Fibroblast of lung (primary cell): ENCODE data around the gene FADD. TPM values are rescaled to one million over a fixed set of nuclear protein-coding genes. Genes with fewer than 3 reads are reported as not detected.

Experiments used
- DNase-seq, 2 donors: peaks; one replicate each; pipeline versions ENCODE4 v3.0.0 to v3.0.0-alpha.2; 2010; ENCODE audit warnings: low read depth in 2 of 2
- H2AFZ ChIP-seq: 2 replicates; pipeline ENCODE4 v1.5.1; 2012; ENCODE audit warnings: low read length, control low read depth, inconsistent platforms
- H3K27ac ChIP-seq: 2 replicates; pipeline ENCODE4 v1.5.1; 2011; ENCODE audit warnings: low read length, control low read depth; ENCODE audit not compliant: insufficient read depth
- H3K27me3 ChIP-seq: 2 replicates; pipeline ENCODE4 v1.5.1; 2011; ENCODE audit warnings: mild to moderate bottlenecking, low read length; ENCODE audit not compliant: control insufficient read depth, insufficient read depth
- H3K36me3 ChIP-seq: 2 replicates; pipeline ENCODE4 v1.5.1; 2011; ENCODE audit warnings: low read length; ENCODE audit not compliant: control insufficient read depth, insufficient read depth
- H3K4me1 ChIP-seq: 2 replicates; pipeline ENCODE4 v1.5.1; 2011; ENCODE audit warnings: low read length; ENCODE audit not compliant: control insufficient read depth, insufficient read depth; ENCODE audit errors: extremely low read depth
- H3K4me2 ChIP-seq: 2 replicates; pipeline ENCODE4 v1.5.1; 2011; ENCODE audit warnings: low read length, control low read depth; ENCODE audit not compliant: insufficient read depth; ENCODE audit errors: extremely low read depth
- H3K4me3 ChIP-seq, 4 experiments: fragments of 200-600 bp in 1 of 4; sonication (generic) in 1 of 4; replicated peaks in 1 of 4; 2 replicates each; pipeline ENCODE4 v1.5.1; 2011 to 2016; ENCODE audit warnings: low read length in 4 of 4, low read depth in 3 of 4, mild to moderate bottlenecking in 3 of 4, control low read depth in 2 of 4, inconsistent platforms in 1 of 4, mixed read lengths in 1 of 4; ENCODE audit not compliant: insufficient read depth in 1 of 4; ENCODE audit errors: control extremely low read depth in 1 of 4
- H3K79me2 ChIP-seq: 2 replicates; pipeline ENCODE4 v1.5.1; 2012; ENCODE audit warnings: mild to moderate bottlenecking, low read length, inconsistent platforms; ENCODE audit not compliant: control insufficient read depth, insufficient read depth
- H3K9ac ChIP-seq: 2 replicates; pipeline ENCODE4 v1.5.1; 2011; ENCODE audit warnings: mild to moderate bottlenecking, low read length, control low read depth; ENCODE audit not compliant: insufficient read depth
- H3K9me3 ChIP-seq: 2 replicates; pipeline ENCODE4 v1.5.1; 2012; ENCODE audit warnings: low read depth, low read length; ENCODE audit not compliant: control insufficient read depth, insufficient read depth
- H4K20me1 ChIP-seq: 2 replicates; pipeline ENCODE4 v1.5.1; 2011; ENCODE audit warnings: low read length; ENCODE audit not compliant: control insufficient read depth, insufficient read depth; ENCODE audit errors: extremely low read depth
- CTCF ChIP-seq, 2 donors: IDR thresholded peaks in 1 of 2; conservative IDR thresholded peaks in 1 of 2; 1 replicate in 1 of 2; 2 replicates in 1 of 2; pipeline ENCODE4 v1.5.1; 2011 to 2012; ENCODE audit warnings: low read length in 2 of 2, control low read depth in 1 of 2, inconsistent platforms in 1 of 2, low read depth in 1 of 2, mild to moderate bottlenecking in 1 of 2
- EZH2 ChIP-seq: IDR thresholded peaks from 2 replicates; pipeline ENCODE4 v1.5.1; 2012; ENCODE audit warnings: low read length, control low read depth, mild to moderate bottlenecking; ENCODE audit errors: missing control alignments
- polyA plus RNA-seq, 2 donors: library from polyadenylated mRNA; depleted of rRNA in 1 of 2; stranded (reverse) in 1 of 2; unstranded in 1 of 2; fragments of >200 nt; gene quantifications; 2 replicates each; pipeline ENCODE4 v1.2.1, GENCODE V29; 2011 to 2012; ENCODE audit warnings: missing spikeins in 1 of 2
- total RNA-seq: library from RNA; depleted of rRNA; stranded (reverse); fragments of >200 nt; gene quantifications from 2 replicates; pipeline ENCODE4 v1.2.1, GENCODE V29; 2014

The FADD gene
- total and polyA plus RNA-seq, 2 donors (not counting 1 experiment from before 2014, with no cell fraction given) = 26.3 to 32.0 TPM

GRCh38 chr11:70180906-70181305 lies 22.2 kb upstream of the FADD start:
- Histone ChIP-seq H3K9ac (no peak overlapping the region), H3K36me3 (no peaks in the 10 kb centered on the region), H3K4me3 (no peak overlapping the region), H3K27ac (no peak overlapping the region), H4K20me1 (no peaks in the 10 kb centered on the region), H2AFZ (no peak overlapping the region), H3K9me3 (no peaks in the 10 kb centered on the region), H3K4me1 (no peaks in the 10 kb centered on the region), H3K79me2 (no peaks in the 10 kb centered on the region), H3K4me2 (no peak overlapping the region), H3K27me3 (no peaks in the 10 kb centered on the region)
- DNase-seq = no peak
- TF ChIP-seq CTCF (conservative IDR thresholded peaks at IDR 0.05 in 1 of 2, IDR thresholded peaks at IDR 0.05 in 1 of 2; ENCODE audit: low read depth in 1 of 2, low read length in 2 of 2) (no peak), EZH2 (no peak)

GRCh38 chr11:70182266-70182665 lies 20.8 kb upstream of the FADD start:
- H3K9ac ChIP-seq = no peak overlapping the region
- TF ChIP-seq CTCF (conservative IDR thresholded peaks at IDR 0.05 in 1 of 2, IDR thresholded peaks at IDR 0.05 in 1 of 2; ENCODE audit: low read depth in 1 of 2, low read length in 2 of 2) (no peak), EZH2 (no peak)
- no peaks in the 10 kb centered on the region for H4K20me1 ChIP-seq
- no peak overlapping the region for H2AFZ ChIP-seq
- H3K79me2 ChIP-seq = no peaks in the 10 kb centered on the region
- H3K4me3 ChIP-seq = no peak overlapping the region
- no peaks in the 10 kb centered on the region for H3K9me3 ChIP-seq
- H3K27me3 ChIP-seq = no peaks in the 10 kb centered on the region
- no peak overlapping the region for H3K4me2 ChIP-seq
- no peaks in the 10 kb centered on the region for H3K36me3 ChIP-seq
- H3K4me1 ChIP-seq = no peaks in the 10 kb centered on the region
- H3K27ac ChIP-seq = no peak overlapping the region
- DNase-seq = no peak

DNA sequence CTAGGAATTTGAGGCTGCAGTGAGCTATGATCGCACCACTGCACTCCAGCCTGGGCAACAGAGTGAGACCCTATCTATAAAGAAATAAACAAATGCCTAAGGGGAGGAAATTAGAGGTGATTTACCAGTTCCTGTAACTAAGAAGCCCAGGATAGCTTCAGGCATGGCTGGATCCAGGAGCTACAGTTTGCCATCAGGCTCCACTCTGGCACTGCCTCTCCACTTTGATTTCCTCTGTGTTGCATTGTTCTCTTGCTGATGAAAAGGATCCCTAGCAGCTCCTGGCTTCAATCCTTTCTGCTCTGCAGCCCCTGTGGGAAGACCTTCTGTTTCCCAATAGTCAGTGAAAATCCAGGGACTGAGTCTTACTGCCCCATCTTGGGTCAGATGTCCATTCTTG lies 20.1 kb upstream of the FADD start:
- Histone ChIP-seq H4K20me1 (no peaks in the 10 kb centered on the region), H3K9ac (no peak overlapping the region), H3K4me1 (no peaks in the 10 kb centered on the region), H3K27ac (no peak overlapping the region), H2AFZ (no peak overlapping the region), H3K9me3 (no peaks in the 10 kb centered on the region), H3K79me2 (no peaks in the 10 kb centered on the region), H3K27me3 (no peaks in the 10 kb centered on the region), H3K4me2 (no peak overlapping the region), H3K4me3 (no peak overlapping the region), H3K36me3 (no peaks in the 10 kb centered on the region)
- TF ChIP-seq CTCF (conservative IDR thresholded peaks at IDR 0.05 in 1 of 2, IDR thresholded peaks at IDR 0.05 in 1 of 2; ENCODE audit: low read depth in 1 of 2, low read length in 2 of 2) (no peak), EZH2 (no peak)
- no peak for DNase-seq
